ENCODE results near the gene ANKUB1. TPM values are rescaled to one million over a fixed set of nuclear protein-coding genes. Genes with fewer than 3 reads are reported as not detected.
"Not testable (repeated sequence)": the region's sequence is repeated elsewhere in the genome, so short reads cannot be mapped to it uniquely, and the experiment has no call there.

The ANKUB1 gene
- total and polyA plus RNA-seq, 9 of the 15 experiments (the other 6 are each of a cell fraction or from before 2014, with no cell fraction given) = not detected

DNA sequence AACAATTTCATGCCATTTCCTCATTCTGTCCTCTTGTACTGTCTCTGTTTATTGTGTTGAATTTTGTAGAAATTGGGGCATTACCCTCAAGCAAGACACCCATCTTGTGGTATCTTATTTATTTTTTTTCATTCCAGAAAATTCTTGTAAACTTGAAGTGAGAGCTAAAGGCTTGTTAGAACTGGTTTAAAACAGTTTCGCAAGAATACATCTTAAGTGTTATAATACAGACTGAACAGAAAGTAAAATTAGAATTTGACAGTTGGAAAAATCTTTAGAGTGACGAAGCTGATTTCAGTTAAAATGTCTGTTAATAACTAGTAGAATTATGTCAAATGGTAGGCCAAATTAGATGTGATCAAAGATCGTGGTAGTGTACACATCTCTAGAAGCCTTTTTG lies 47.5 kb upstream of the ANKUB1 start:
- H3K79me2 ChIP-seq (ENCODE audit: control insufficient read depth, insufficient read depth, low read length) = no peaks in the 10 kb centered on the region; the same call in 1 of the 3 replicates
- DNase-seq (ENCODE audit: extremely low read depth in 1 of 4, low spot score in 3 of 4) (no peak), FAIRE-seq (no peak), ATAC-seq (no peak)
- no peaks in the 10 kb centered on the region for H3K27me3 ChIP-seq (ENCODE audit: control insufficient read depth in 2 of 2, insufficient read depth in 2 of 2, low read length in 2 of 2)
- intact Hi-C loops (cut with micrococcal nuclease) = no loop called here
- no peaks in the 10 kb centered on the region; the same call in 1 of the 2 replicates for H3K9me3 ChIP-seq (replicated peaks; ENCODE audit: control insufficient read depth, insufficient read depth, low read depth, low read length)
- CTCF ChIA-PET (ENCODE audit: low intra/inter-chr PET ratio) = no interaction called here
- H3K4me3 ChIP-seq = no peak overlapping the region
- no peaks in the 10 kb centered on the region for H3K4me1 ChIP-seq (replicated peaks in 1 of 2; ENCODE audit: control insufficient read depth in 2 of 2, insufficient read depth in 2 of 2, low read length in 2 of 2)
- BruUV-seq (replicated peaks) = no TSS peak
- TF ChIP-seq, protein P1, sequence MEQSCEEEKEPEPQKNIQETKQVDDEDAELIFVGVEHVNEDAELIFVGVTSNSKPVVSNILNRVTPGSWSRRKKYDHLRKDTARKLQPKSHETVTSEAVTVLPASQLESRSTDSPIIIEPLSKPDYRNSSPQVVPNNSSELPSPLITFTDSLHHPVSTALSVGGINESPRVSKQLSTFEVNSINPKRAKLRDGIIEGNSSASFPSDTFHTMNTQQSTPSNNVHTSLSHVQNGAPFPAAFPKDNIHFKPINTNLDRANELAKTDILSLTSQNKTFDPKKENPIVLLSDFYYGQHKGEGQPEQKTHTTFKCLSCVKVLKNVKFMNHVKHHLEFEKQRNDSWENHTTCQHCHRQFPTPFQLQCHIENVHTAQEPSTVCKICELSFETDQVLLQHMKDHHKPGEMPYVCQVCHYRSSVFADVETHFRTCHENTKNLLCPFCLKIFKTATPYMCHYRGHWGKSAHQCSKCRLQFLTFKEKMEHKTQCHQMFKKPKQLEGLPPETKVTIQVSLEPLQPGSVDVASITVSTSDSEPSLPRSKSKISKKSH (CRISPR knock-in tag; IDR thresholded peaks at IDR 0.05) = no peak
- TF ChIP-seq HNRNPUL1 (IDR thresholded peaks at IDR 0.05; ENCODE audit: low read length) (no peak), TBL1XR1 (IDR thresholded peaks at IDR 0.05; ENCODE audit: low read length in 2 of 2) (no peak), ZEB2 (IDR thresholded peaks at IDR 0.05) (no peak)
- no peak overlapping the region for H2AFZ ChIP-seq (ENCODE audit: low read depth, low read length)
- H3K9ac ChIP-seq (ENCODE audit: insufficient read depth in 1 of 2, low read depth in 2 of 2, low read length in 2 of 2) = no peak overlapping the region
- no peaks in the 10 kb centered on the region for H3K9me1 ChIP-seq (ENCODE audit: control insufficient read depth, insufficient read depth, low read length)
- WGBS (ENCODE audit: insufficient coverage, low coverage, missing lambda C conversion rate) = 47% methylated on average over 3 of the region's 3 CpGs
- in situ Hi-C loops (cut with MboI) = no loop called here
- H3K36me3 ChIP-seq (ENCODE audit: control insufficient read depth, insufficient read depth, low read length) = no peaks in the 10 kb centered on the region
- POLR2A ChIA-PET = no interaction called here
- H3K27ac ChIP-seq (ENCODE audit: extremely low read depth, low read depth, low read length) = no peak overlapping the region
- no peaks in the 10 kb centered on the region for H4K20me1 ChIP-seq (replicated peaks; ENCODE audit: control insufficient read depth, insufficient read depth, low read length)
- H3K4me2 ChIP-seq (ENCODE audit: insufficient read depth, low read length) = no peak overlapping the region

DNA sequence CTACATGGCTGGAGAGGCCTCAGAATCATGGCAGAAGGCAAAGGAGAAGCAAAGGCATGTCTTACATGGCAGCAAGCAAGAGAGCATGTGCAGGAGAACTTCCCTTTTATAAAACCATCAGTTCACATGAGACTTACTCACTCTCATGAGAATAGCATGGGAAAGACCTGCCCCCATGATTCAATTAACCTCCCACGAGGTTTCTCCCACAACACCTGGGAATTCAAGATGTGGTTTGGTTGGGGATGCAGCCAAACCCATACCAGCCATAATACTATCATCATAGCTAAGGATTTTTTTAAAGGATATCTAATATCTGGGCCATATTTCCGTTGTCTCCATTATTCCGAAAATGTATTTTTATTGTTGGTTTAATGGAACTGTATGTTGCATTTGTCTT lies 47.1 kb upstream of the ANKUB1 start:
- H3K27ac ChIP-seq (ENCODE audit: extremely low read depth, low read depth, low read length); H4K20me1 ChIP-seq (replicated peaks; ENCODE audit: control insufficient read depth, insufficient read depth, low read length); CTCF ChIA-PET (ENCODE audit: low intra/inter-chr PET ratio); intact Hi-C loops (cut with micrococcal nuclease); H3K9me1 ChIP-seq (ENCODE audit: control insufficient read depth, insufficient read depth, low read length); BruUV-seq (replicated peaks); H3K9me3 ChIP-seq (replicated peaks; ENCODE audit: control insufficient read depth, insufficient read depth, low read depth, low read length); H3K9ac ChIP-seq (ENCODE audit: insufficient read depth in 1 of 2, low read depth in 2 of 2, low read length in 2 of 2); POLR2A ChIA-PET; H3K4me1 ChIP-seq (replicated peaks in 1 of 2; ENCODE audit: control insufficient read depth in 2 of 2, insufficient read depth in 2 of 2, low read length in 2 of 2); H3K4me3 ChIP-seq; H3K27me3 ChIP-seq (ENCODE audit: control insufficient read depth in 2 of 2, insufficient read depth in 2 of 2, low read length in 2 of 2); FAIRE-seq; H2AFZ ChIP-seq (ENCODE audit: low read depth, low read length); ATAC-seq; H3K36me3 ChIP-seq (ENCODE audit: control insufficient read depth, insufficient read depth, low read length); H3K79me2 ChIP-seq (ENCODE audit: control insufficient read depth, insufficient read depth, low read length); in situ Hi-C loops (cut with MboI); H3K4me2 ChIP-seq (ENCODE audit: insufficient read depth, low read length); DNase-seq (ENCODE audit: extremely low read depth in 1 of 4, low spot score in 3 of 4): not testable (repeated sequence)
- 27% methylated on average over 3 of the region's 3 CpGs for WGBS (ENCODE audit: insufficient coverage, low coverage, missing lambda C conversion rate)
